Neural progenitor cell (in vitro differentiated cells): Measurements from ENCODE around the gene NFKB1. TPM values are rescaled to one million over a fixed set of nuclear protein-coding genes. Genes with fewer than 3 reads are reported as not detected.

Source experiments
- DNase-seq: peaks from one replicate; pipeline ENCODE4 v3.0.0-alpha.2; 2016; ENCODE audit warnings: low spot score
- H2AFZ ChIP-seq: fragments of 200-600 bp; sonication (generic); replicated peaks from 2 replicates; pipeline ENCODE4 v1.6.1; 2016; ENCODE audit warnings: antibody characterized with exemption
- H3F3A ChIP-seq: fragments of 200-600 bp; sonication (generic); 2 replicates; pipeline ENCODE4 v1.6.1; 2016; ENCODE audit warnings: antibody characterized with exemption, low read depth
- H3K27ac ChIP-seq: fragments of 200-600 bp; sonication (generic); 2 replicates; pipeline ENCODE4 v1.5.1; 2016; ENCODE audit warnings: mild to moderate bottlenecking
- H3K27me3 ChIP-seq: fragments of 200-600 bp; sonication (generic); 2 replicates; pipeline ENCODE4 v1.6.1; 2016; ENCODE audit warnings: mild to moderate bottlenecking, moderate library complexity
- H3K36me3 ChIP-seq: fragments of 200-600 bp; sonication (generic); 2 replicates; pipeline ENCODE4 v1.5.1; 2016
- H3K4me1 ChIP-seq: fragments of 200-600 bp; sonication (generic); 2 replicates; pipeline ENCODE4 v1.6.1; 2016; ENCODE audit warnings: mixed run types
- H3K4me2 ChIP-seq: fragments of 200-600 bp; sonication (generic); 2 replicates; pipeline ENCODE4 v1.6.1; 2016
- H3K4me3 ChIP-seq: fragments of 200-600 bp; sonication (generic); 2 replicates; pipeline ENCODE4 v1.5.1; 2016
- H3K79me2 ChIP-seq: fragments of 200-600 bp; sonication (generic); 2 replicates; pipeline ENCODE4 v1.6.1; 2016; ENCODE audit warnings: low read depth
- H3K9ac ChIP-seq: fragments of 200-600 bp; sonication (generic); 2 replicates; pipeline ENCODE4 v1.6.1; 2016
- H3K9me3 ChIP-seq: fragments of 200-600 bp; sonication (generic); 2 replicates; pipeline ENCODE4 v1.5.1; 2016; ENCODE audit warnings: low read depth
- H4K20me1 ChIP-seq: fragments of 200-600 bp; sonication (generic); 2 replicates; pipeline ENCODE4 v1.6.1; 2016; ENCODE audit warnings: low read depth
- H3K27ac Mint-ChIP-seq: 3 replicates; pipeline ENCODE4 v1.8.0; 2021; ENCODE audit warnings: mixed read lengths
- H3K27me3 Mint-ChIP-seq: 2 replicates; pipeline ENCODE4 v1.8.0; 2022; ENCODE audit warnings: low read depth, mild to moderate bottlenecking, inconsistent platforms, moderate library complexity, mixed read lengths; ENCODE audit not compliant: insufficient read depth
- H3K36me3 Mint-ChIP-seq: 3 replicates; pipeline ENCODE4 v1.8.0; 2021; ENCODE audit warnings: mixed read lengths
- H3K4me1 Mint-ChIP-seq: 3 replicates; pipeline ENCODE4 v1.8.0; 2021; ENCODE audit warnings: mixed read lengths
- H3K4me3 Mint-ChIP-seq: 3 replicates; pipeline ENCODE4 v1.8.0; 2021; ENCODE audit warnings: mild to moderate bottlenecking, moderate library complexity, mixed read lengths
- H3K9me3 Mint-ChIP-seq: 3 replicates; pipeline ENCODE4 v1.8.0; 2020; ENCODE audit warnings: mixed read lengths
- EZH2 ChIP-seq: fragments of 200-600 bp; sonication (generic); IDR thresholded peaks from 2 replicates; pipeline ENCODE4 v1.6.1; 2017; ENCODE audit warnings: antibody characterized with exemption, mild to moderate bottlenecking, moderate library complexity
- EZH2phosphoT487 ChIP-seq: fragments of 200-600 bp; sonication (generic); IDR thresholded peaks from 2 replicates; pipeline ENCODE4 v1.6.1; 2017; ENCODE audit warnings: antibody characterized with exemption
- total RNA-seq: library from RNA; depleted of rRNA; stranded (reverse); fragments of >200 nt; gene quantifications from 2 replicates; pipeline ENCODE4 v1.2.3, GENCODE V29; 2015; ENCODE audit warnings: low replicate concordance
- TF ChIP-seq, protein P1 (sequence below): fragments of 200-600 bp; sonication (generic); IDR thresholded peaks from 2 replicates; pipeline ENCODE4 v1.5.1; 2017; ENCODE audit warnings: antibody characterized with exemption, mild to moderate bottlenecking

NFKB1 gene
- total RNA-seq, 1 donor from 2014 or later = 14.1 TPM

DNA sequence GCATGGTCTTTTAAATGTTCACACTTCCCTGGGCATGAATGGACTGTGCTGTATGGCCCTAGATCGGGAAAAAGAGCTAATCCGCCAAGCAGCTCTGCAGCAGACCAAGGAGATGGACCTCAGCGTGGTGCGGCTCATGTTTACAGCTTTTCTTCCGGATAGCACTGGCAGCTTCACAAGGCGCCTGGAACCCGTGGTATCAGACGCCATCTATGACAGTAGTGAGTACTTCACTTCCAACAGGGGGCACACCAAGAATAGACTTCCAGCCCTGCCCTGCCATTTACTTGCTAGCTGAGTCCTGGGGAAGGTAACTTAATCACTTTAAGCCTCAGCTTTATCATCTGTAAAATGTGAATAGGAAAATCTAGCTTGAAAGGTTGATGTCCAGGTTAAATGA, 77.7 kb downstream of the NFKB1 start:
- H3K79me2 ChIP-seq = no peaks in the 10 kb centered on the region
- no peak overlapping the region for H3K9ac ChIP-seq
- no peak overlapping the region for H3K27ac ChIP-seq
- Mint-ChIP-seq H3K4me3 (no peak overlapping the region), H3K27me3 (no peaks in the 10 kb centered on the region), H3K27ac (no peak overlapping the region), H3K9me3 (no peaks in the 10 kb centered on the region), H3K4me1 (peaks cover 15% of the 10 kb centered on the region), H3K36me3 (peaks cover 7% of the 10 kb centered on the region)
- no peaks in the 10 kb centered on the region for H4K20me1 ChIP-seq
- no peaks in the 10 kb centered on the region for H3K27me3 ChIP-seq
- no peaks in the 10 kb centered on the region for H3F3A ChIP-seq
- H3K4me3 ChIP-seq = no peak overlapping the region
- no peak overlapping the region for H2AFZ ChIP-seq
- no peaks in the 10 kb centered on the region for H3K36me3 ChIP-seq
- peak overlapping the region; percentile 12 for H3K4me2 ChIP-seq
- H3K4me1 ChIP-seq = peaks cover 12% of the 10 kb centered on the region
- no peaks in the 10 kb centered on the region for H3K9me3 ChIP-seq
- TF ChIP-seq, protein P1, sequence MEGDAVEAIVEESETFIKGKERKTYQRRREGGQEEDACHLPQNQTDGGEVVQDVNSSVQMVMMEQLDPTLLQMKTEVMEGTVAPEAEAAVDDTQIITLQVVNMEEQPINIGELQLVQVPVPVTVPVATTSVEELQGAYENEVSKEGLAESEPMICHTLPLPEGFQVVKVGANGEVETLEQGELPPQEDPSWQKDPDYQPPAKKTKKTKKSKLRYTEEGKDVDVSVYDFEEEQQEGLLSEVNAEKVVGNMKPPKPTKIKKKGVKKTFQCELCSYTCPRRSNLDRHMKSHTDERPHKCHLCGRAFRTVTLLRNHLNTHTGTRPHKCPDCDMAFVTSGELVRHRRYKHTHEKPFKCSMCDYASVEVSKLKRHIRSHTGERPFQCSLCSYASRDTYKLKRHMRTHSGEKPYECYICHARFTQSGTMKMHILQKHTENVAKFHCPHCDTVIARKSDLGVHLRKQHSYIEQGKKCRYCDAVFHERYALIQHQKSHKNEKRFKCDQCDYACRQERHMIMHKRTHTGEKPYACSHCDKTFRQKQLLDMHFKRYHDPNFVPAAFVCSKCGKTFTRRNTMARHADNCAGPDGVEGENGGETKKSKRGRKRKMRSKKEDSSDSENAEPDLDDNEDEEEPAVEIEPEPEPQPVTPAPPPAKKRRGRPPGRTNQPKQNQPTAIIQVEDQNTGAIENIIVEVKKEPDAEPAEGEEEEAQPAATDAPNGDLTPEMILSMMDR = peak; percentile 64
- TF ChIP-seq EZH2phosphoT487 = no peak
- DNase-seq = peak; percentile 86

DNA sequence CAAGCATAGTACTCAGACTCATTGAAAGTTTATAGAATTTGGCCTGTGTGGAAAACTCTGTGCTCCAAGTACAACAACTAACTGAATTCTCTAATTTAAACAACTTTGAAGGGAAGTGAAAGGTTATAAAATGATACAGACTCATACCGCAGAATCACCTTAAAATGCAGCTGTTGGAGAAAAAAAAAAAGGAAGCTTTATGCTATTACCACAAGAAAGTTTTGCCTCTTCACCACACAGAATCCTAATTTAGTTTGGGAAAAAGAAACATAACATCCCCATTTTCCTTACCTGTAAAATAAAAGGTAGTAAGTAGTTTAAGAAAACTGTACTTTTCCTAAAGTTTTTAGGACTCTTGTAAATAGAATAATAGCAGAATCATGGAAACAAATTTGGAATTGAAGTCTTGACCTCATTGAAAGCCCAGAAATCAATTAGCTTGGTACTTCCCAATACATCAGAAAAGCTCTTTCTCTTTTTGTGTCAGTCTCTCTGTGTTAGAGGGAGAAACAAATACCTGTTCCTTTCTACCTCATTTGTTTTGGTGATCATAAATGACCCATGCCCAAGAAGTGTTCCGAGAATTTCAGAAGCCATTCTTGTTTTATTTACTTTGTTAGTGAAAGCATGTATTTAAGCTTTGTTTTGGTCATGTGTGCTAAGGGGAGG, 78.8 kb downstream of the NFKB1 start:
- no peak for TF ChIP-seq EZH2phosphoT487
- no peak for TF ChIP-seq EZH2
- TF ChIP-seq, protein P1 = no peak
- H3K27ac ChIP-seq = no peak overlapping the region
- peak overlapping the region; percentile 40 for H2AFZ ChIP-seq
- no peaks in the 10 kb centered on the region for H4K20me1 ChIP-seq
- H3K27me3 ChIP-seq = no peaks in the 10 kb centered on the region
- Mint-ChIP-seq H3K9me3 (no peaks in the 10 kb centered on the region), H3K27ac (no peak overlapping the region), H3K4me1 (peaks cover 15% of the 10 kb centered on the region), H3K36me3 (peaks cover 7% of the 10 kb centered on the region), H3K27me3 (no peaks in the 10 kb centered on the region), H3K4me3 (no peak overlapping the region)
- H3K4me1 ChIP-seq = peaks cover 12% of the 10 kb centered on the region
- no peak overlapping the region for H3K4me3 ChIP-seq
- no peaks in the 10 kb centered on the region for H3K79me2 ChIP-seq
- no peaks in the 10 kb centered on the region for H3K9me3 ChIP-seq
- H3K4me2 ChIP-seq = peak overlapping the region; percentile 1
- H3K36me3 ChIP-seq = no peaks in the 10 kb centered on the region
- no peaks in the 10 kb centered on the region for H3F3A ChIP-seq
- H3K9ac ChIP-seq = no peak overlapping the region
- no peak for DNase-seq

DNA sequence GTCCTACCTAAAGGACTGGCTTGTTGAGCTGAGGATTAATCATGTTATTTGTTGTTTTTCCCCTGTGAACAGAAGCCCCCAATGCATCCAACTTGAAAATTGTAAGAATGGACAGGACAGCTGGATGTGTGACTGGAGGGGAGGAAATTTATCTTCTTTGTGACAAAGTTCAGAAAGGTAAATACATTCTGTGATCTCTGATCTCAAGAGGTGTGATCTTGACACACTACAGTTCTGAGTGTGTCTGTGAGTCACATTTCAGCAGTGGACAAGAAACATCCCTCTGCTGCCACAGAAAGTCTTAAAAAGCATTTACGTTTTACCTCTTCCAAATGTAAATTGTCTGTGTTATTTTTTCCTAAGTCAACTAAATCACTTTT, 79.3 kb downstream of the NFKB1 start:
- peaks cover 7% of the 10 kb centered on the region for H3K36me3 Mint-ChIP-seq

More for the DNA sequence above, 79.3 kb downstream of the NFKB1 start:
- no peak for DNase-seq
- peaks cover 12% of the 10 kb centered on the region for H3K4me1 ChIP-seq
- H3K36me3 ChIP-seq = no peaks in the 10 kb centered on the region
- H3K27me3 ChIP-seq = no peaks in the 10 kb centered on the region
- H3K9me3 ChIP-seq = no peaks in the 10 kb centered on the region
- peak overlapping the region; percentile 40 for H2AFZ ChIP-seq
- no peak overlapping the region for H3K4me3 ChIP-seq
- no peaks in the 10 kb centered on the region for H4K20me1 ChIP-seq
- Mint-ChIP-seq H3K27ac (no peak overlapping the region), H3K4me3 (no peak overlapping the region), H3K27me3 (no peaks in the 10 kb centered on the region), H3K9me3 (no peaks in the 10 kb centered on the region), H3K4me1 (peaks cover 13% of the 10 kb centered on the region)
- no peak overlapping the region for H3K9ac ChIP-seq
- H3K79me2 ChIP-seq = no peaks in the 10 kb centered on the region
- no peaks in the 10 kb centered on the region for H3F3A ChIP-seq
- H3K4me2 ChIP-seq = peak overlapping the region; percentile 1
- no peak overlapping the region for H3K27ac ChIP-seq
- TF ChIP-seq EZH2phosphoT487 = no peak
- TF ChIP-seq, protein P1 = no peak
- no peak for TF ChIP-seq EZH2
